Astrocyte (in vitro differentiated cells and primary cell): Measurements from ENCODE around the gene ICAM1. TPM values are rescaled to one million over a fixed set of nuclear protein-coding genes. Genes with fewer than 3 reads are reported as not detected.

Experiments used
- DNase-seq: peaks from one replicate; pipeline ENCODE4 v3.0.0-alpha.2; 2010; ENCODE audit warnings: low read depth
- FAIRE-seq: peaks from 2 replicates; lab custom pipeline; 2011; peaks lifted over from hg19 to GRCh38; lab: Jason Lieb, UNC
- H2AFZ ChIP-seq: 2 replicates; pipeline ENCODE4 v1.6.0; 2012; ENCODE audit warnings: low read depth, low read length, inconsistent platforms
- H3K27ac ChIP-seq: 2 replicates; pipeline ENCODE4 v1.5.1; 2011; ENCODE audit warnings: low read depth, low read length, inconsistent platforms
- H3K27me3 ChIP-seq: 2 replicates; pipeline ENCODE4 v1.6.0; 2011; ENCODE audit warnings: low read length, inconsistent platforms; ENCODE audit not compliant: insufficient read depth
- H3K36me3 ChIP-seq: 2 replicates; pipeline ENCODE4 v1.5.1; 2011; ENCODE audit warnings: low read length, inconsistent platforms; ENCODE audit not compliant: insufficient read depth
- H3K4me1 ChIP-seq: 2 replicates; pipeline ENCODE4 v1.5.1; 2011; ENCODE audit warnings: low read length, inconsistent platforms; ENCODE audit not compliant: insufficient read depth
- H3K4me2 ChIP-seq: 2 replicates; pipeline ENCODE4 v1.6.0; 2012; ENCODE audit warnings: low read length, inconsistent platforms
- H3K4me3 ChIP-seq: 2 replicates; pipeline ENCODE4 v1.5.1; 2011; ENCODE audit warnings: low read depth, mild to moderate bottlenecking, low read length, inconsistent platforms; ENCODE audit not compliant: insufficient read depth
- H3K79me2 ChIP-seq: 2 replicates; pipeline ENCODE4 v1.6.0; 2012; ENCODE audit warnings: mild to moderate bottlenecking, low read length, inconsistent platforms; ENCODE audit not compliant: insufficient read depth
- H3K9ac ChIP-seq: 2 replicates; pipeline ENCODE4 v1.6.0; 2012; ENCODE audit warnings: mild to moderate bottlenecking, low read length, inconsistent platforms
- H3K9me3 ChIP-seq: 2 replicates; pipeline ENCODE4 v1.5.1; 2012; ENCODE audit warnings: low read depth, mild to moderate bottlenecking, low read length, inconsistent platforms; ENCODE audit not compliant: insufficient read depth
- H4K20me1 ChIP-seq: 2 replicates; pipeline ENCODE4 v1.6.0; 2012; ENCODE audit warnings: low read length, inconsistent platforms; ENCODE audit not compliant: insufficient read depth
- H3K27ac Mint-ChIP-seq: one replicate; pipeline ENCODE4 v1.8.0; 2021; ENCODE audit warnings: mild to moderate bottlenecking, mixed read lengths; ENCODE audit not compliant: unreplicated experiment
- H3K27me3 Mint-ChIP-seq: one replicate; pipeline ENCODE4 v1.8.0; 2021; ENCODE audit warnings: low read depth, mixed read lengths; ENCODE audit not compliant: unreplicated experiment
- H3K36me3 Mint-ChIP-seq: one replicate; pipeline ENCODE4 v1.8.0; 2021; ENCODE audit warnings: low read depth, mixed read lengths; ENCODE audit not compliant: unreplicated experiment
- H3K4me1 Mint-ChIP-seq: one replicate; pipeline ENCODE4 v1.8.0; 2021; ENCODE audit warnings: low read depth, mixed read lengths; ENCODE audit not compliant: unreplicated experiment
- H3K4me3 Mint-ChIP-seq: one replicate; pipeline ENCODE4 v1.8.0; 2021; ENCODE audit warnings: mild to moderate bottlenecking, moderate library complexity, mixed read lengths; ENCODE audit not compliant: unreplicated experiment
- H3K9me3 Mint-ChIP-seq: one replicate; pipeline ENCODE4 v1.8.0; 2021; ENCODE audit warnings: mild to moderate bottlenecking, mixed read lengths; ENCODE audit not compliant: unreplicated experiment
- EZH2 ChIP-seq: IDR thresholded peaks from 2 replicates; pipeline ENCODE4 v1.6.1; 2012; ENCODE audit warnings: mild to moderate bottlenecking, low read length, inconsistent platforms; ENCODE audit not compliant: insufficient read depth
- total RNA-seq: library from RNA; stranded (reverse); gene quantifications from 2 replicates; pipeline ENCODE4 v1.2.1, GENCODE V29; 2021
- TF ChIP-seq, protein P1 (sequence below): IDR thresholded peaks from 2 replicates; pipeline ENCODE4 v1.5.1; 2011; ENCODE audit warnings: low read depth, mild to moderate bottlenecking, inconsistent platforms, low read length, moderate library complexity; ENCODE audit not compliant: insufficient read depth

The ICAM1 gene
- total RNA-seq, 1 donor from 2014 or later, result 11.0 TPM

DNA sequence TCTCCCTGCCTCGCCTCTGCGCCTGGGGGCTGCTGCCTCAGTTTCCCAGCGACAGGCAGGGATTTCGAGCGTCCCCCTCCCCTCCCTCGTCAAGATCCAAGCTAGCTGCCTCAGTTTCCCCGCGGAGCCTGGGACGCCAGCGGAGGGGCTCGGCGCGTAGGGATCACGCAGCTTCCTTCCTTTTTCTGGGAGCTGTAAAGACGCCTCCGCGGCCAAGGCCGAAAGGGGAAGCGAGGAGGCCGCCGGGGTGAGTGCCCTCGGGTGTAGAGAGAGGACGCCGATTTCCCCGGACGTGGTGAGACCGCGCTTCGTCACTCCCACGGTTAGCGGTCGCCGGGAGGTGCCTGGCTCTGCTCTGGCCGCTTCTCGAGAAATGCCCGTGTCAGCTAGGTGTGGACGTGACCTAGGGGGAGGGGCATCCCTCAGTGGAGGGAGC, 722 bp upstream of the ICAM1 start:
- Histone ChIP-seq H3K27ac (no peak overlapping the region), H3K9me3 (no peaks in the 10 kb centered on the region), H3K36me3 (no peaks in the 10 kb centered on the region), H4K20me1 (no peaks in the 10 kb centered on the region), H3K4me1 (peaks cover 12% of the 10 kb centered on the region), H3K9ac (peak overlapping the region; percentile 29), H3K79me2 (no peaks in the 10 kb centered on the region), H3K4me2 (peak overlapping the region; percentile 76), H3K27me3 (peaks cover 13% of the 10 kb centered on the region), H3K4me3 (no peak overlapping the region), H2AFZ (peak overlapping the region; percentile 32)
- Mint-ChIP-seq H3K9me3 (no peaks in the 10 kb centered on the region), H3K36me3 (no peaks in the 10 kb centered on the region), H3K27me3 (peaks cover 23% of the 10 kb centered on the region), H3K4me1 (no peaks in the 10 kb centered on the region), H3K27ac (no peak overlapping the region), H3K4me3 (no peak overlapping the region)
- FAIRE-seq (no peak), DNase-seq (no peak)
- TF ChIP-seq, protein P1, sequence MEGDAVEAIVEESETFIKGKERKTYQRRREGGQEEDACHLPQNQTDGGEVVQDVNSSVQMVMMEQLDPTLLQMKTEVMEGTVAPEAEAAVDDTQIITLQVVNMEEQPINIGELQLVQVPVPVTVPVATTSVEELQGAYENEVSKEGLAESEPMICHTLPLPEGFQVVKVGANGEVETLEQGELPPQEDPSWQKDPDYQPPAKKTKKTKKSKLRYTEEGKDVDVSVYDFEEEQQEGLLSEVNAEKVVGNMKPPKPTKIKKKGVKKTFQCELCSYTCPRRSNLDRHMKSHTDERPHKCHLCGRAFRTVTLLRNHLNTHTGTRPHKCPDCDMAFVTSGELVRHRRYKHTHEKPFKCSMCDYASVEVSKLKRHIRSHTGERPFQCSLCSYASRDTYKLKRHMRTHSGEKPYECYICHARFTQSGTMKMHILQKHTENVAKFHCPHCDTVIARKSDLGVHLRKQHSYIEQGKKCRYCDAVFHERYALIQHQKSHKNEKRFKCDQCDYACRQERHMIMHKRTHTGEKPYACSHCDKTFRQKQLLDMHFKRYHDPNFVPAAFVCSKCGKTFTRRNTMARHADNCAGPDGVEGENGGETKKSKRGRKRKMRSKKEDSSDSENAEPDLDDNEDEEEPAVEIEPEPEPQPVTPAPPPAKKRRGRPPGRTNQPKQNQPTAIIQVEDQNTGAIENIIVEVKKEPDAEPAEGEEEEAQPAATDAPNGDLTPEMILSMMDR, result no peak
- TF ChIP-seq EZH2, result peak; percentile 52

DNA sequence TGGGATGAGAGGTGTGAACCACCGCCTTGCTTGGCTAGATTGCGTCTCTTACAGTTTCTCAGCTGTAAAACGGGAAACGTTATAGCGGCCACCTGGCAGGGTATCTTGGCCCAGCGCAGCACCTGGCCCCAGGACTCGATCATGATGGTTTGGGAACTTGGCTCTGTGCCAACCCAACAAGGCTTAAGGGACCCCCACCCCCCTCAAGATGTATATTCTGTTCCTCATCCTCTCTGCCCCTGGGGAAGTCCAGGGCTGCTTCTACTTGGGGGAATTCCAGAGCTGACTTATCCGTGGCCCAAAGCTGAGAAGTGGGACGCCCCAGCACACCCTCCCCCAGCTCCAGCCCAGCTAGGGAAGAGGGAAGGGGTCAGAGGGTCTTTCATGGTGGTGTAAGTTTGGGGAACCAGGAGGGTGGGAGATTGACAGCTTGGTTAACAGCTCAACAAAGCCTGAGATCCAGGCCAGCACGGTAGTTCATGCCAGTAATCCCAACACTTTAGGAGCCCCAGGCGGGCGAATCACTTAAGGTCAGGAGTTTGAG, 695 bp downstream of the ICAM1 start:
- H3K9me3 Mint-ChIP-seq, result no peaks in the 10 kb centered on the region
- no peaks in the 10 kb centered on the region for H3K36me3 Mint-ChIP-seq
- Histone ChIP-seq H3K4me3 (no peak overlapping the region), H3K4me2 (peak overlapping the region; percentile 76), H3K4me1 (peaks cover 12% of the 10 kb centered on the region), H2AFZ (no peak overlapping the region), H3K27ac (no peak overlapping the region), H3K79me2 (no peaks in the 10 kb centered on the region), H4K20me1 (no peaks in the 10 kb centered on the region), H3K9ac (no peak overlapping the region), H3K9me3 (no peaks in the 10 kb centered on the region), H3K36me3 (no peaks in the 10 kb centered on the region), H3K27me3 (peaks cover 13% of the 10 kb centered on the region)
- no peak overlapping the region for H3K27ac Mint-ChIP-seq
- no peak for TF ChIP-seq EZH2
- TF ChIP-seq, protein P1, result no peak
- H3K4me3 Mint-ChIP-seq, result peak overlapping the region; percentile 34
- no peaks in the 10 kb centered on the region for H3K4me1 Mint-ChIP-seq
- peaks cover 25% of the 10 kb centered on the region for H3K27me3 Mint-ChIP-seq
- no peak for DNase-seq
- FAIRE-seq, result no peak

DNA sequence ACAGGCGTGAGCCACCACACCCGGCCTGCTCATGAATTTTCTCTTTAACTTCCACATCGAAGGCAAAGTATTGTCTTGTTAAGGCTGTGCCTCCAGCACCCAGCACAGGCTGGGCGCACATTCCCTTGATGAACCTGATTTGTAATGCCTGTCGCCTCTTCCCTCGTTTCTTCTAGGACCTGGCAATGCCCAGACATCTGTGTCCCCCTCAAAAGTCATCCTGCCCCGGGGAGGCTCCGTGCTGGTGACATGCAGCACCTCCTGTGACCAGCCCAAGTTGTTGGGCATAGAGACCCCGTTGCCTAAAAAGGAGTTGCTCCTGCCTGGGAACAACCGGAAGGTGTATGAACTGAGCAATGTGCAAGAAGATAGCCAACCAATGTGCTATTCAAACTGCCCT, 3.7 kb downstream of the ICAM1 start:
- Histone ChIP-seq H3K4me1 (peaks cover 11% of the 10 kb centered on the region), H2AFZ (no peak overlapping the region), H3K4me3 (no peak overlapping the region), H4K20me1 (no peaks in the 10 kb centered on the region), H3K9me3 (no peaks in the 10 kb centered on the region), H3K27ac (no peak overlapping the region), H3K36me3 (no peaks in the 10 kb centered on the region), H3K9ac (no peak overlapping the region), H3K27me3 (peaks cover 13% of the 10 kb centered on the region), H3K79me2 (no peaks in the 10 kb centered on the region), H3K4me2 (no peak overlapping the region)
- H3K27me3 Mint-ChIP-seq, result peaks cover 29% of the 10 kb centered on the region
- TF ChIP-seq, protein P1, result no peak
- TF ChIP-seq EZH2, result no peak
- H3K36me3 Mint-ChIP-seq, result no peaks in the 10 kb centered on the region
- H3K4me3 Mint-ChIP-seq, result no peak overlapping the region
- no peaks in the 10 kb centered on the region for H3K4me1 Mint-ChIP-seq
- no peaks in the 10 kb centered on the region for H3K9me3 Mint-ChIP-seq
- no peak for DNase-seq
- no peak for FAIRE-seq
- H3K27ac Mint-ChIP-seq, result no peak overlapping the region
